Measurements from ENCODE around the gene PRDM16. TPM values are rescaled to one million over a fixed set of nuclear protein-coding genes. Genes with fewer than 3 reads are reported as not detected.

Gene PRDM16
- total RNA-seq: 84.2 TPM

- H3K4me3 ChIP-seq: peak within 1 kb of the TSS; percentile 95 to 97
- peaks cover 0 to 7% of the 10 kb centered on the region in 2 donors for H3K36me3 ChIP-seq
- no peaks in the 10 kb centered on the region for H3K27me3 ChIP-seq
- intact Hi-C loops (cut with DNase I): loop anchor here (1.0 to 2.0 kb wide), 3 partner anchors 284 to 328 kb away; no protein-coding TSS in a partner anchor
- H3K4me1 ChIP-seq: peaks cover 6 to 33% of the 10 kb centered on the region in 2 donors
- no peak for TF ChIP-seq CTCF (IDR thresholded peaks at IDR 0.05)
- H3K27ac ChIP-seq: peak within 1 kb of the TSS; percentile 99 to 100
- no peaks in the 10 kb centered on the region for H3K9me3 ChIP-seq
- peak; percentile 16 to 85 for DNase-seq (ENCODE audit: low spot score in 2 of 2)
These were observed at the start of gene PRDM16 for GRCh38 chr1:3068564-3069431. TSS of gene PRDM16 (plus strand) at chr1:3069203. CDS start at chr1:3069260, 57 bp downstream.

GRCh38 chr1:3019516-3020051, 49.4 kb upstream of the PRDM16 start:
- H3K27ac ChIP-seq: no peak overlapping the region
- intact Hi-C loops (cut with DNase I): no loop called here

GRCh38 chr1:3020263-3020909, 48.6 kb upstream of the PRDM16 start:
- Histone ChIP-seq H3K9me3 (no peaks in the 10 kb centered on the region), H3K4me3 (no peak overlapping the region), H3K4me1 (no peaks in the 10 kb centered on the region), H3K27me3 (no peaks in the 10 kb centered on the region), H3K36me3 (no peaks in the 10 kb centered on the region), H3K27ac (no peak overlapping the region)
- no peak for TF ChIP-seq CTCF (IDR thresholded peaks at IDR 0.05)
- intact Hi-C loops (cut with DNase I): no loop called here
- no peak for DNase-seq (ENCODE audit: low spot score in 2 of 2)

More at GRCh38 chr1:3019516-3020051, 49.4 kb upstream of the PRDM16 start:
- Histone ChIP-seq H3K4me1 (no peaks in the 10 kb centered on the region), H3K4me3 (no peak overlapping the region), H3K27me3 (no peaks in the 10 kb centered on the region), H3K9me3 (no peaks in the 10 kb centered on the region), H3K36me3 (no peaks in the 10 kb centered on the region)
- no peak for TF ChIP-seq CTCF (IDR thresholded peaks at IDR 0.05)
- no peak for DNase-seq (ENCODE audit: low spot score in 2 of 2)

GRCh38 chr1:3021233-3021671, 47.8 kb upstream of the PRDM16 start, which contains the start of gene ACTRT2:
TSS of gene ACTRT2 (plus strand) at chr1:3021467. CDS start at chr1:3021687, 220 bp downstream.
- Histone ChIP-seq H3K9me3 (no peaks in the 10 kb centered on the region), H3K4me3 (no peak within 1 kb of the TSS), H3K36me3 (no peaks in the 10 kb centered on the region), H3K4me1 (no peaks in the 10 kb centered on the region), H3K27me3 (no peaks in the 10 kb centered on the region), H3K27ac (no peak within 1 kb of the TSS)
- intact Hi-C loops (cut with DNase I): no loop called here
- TF ChIP-seq CTCF (IDR thresholded peaks at IDR 0.05): no peak
- no peak for DNase-seq (ENCODE audit: low spot score in 2 of 2)

- Histone ChIP-seq H3K36me3 (no peaks in the 10 kb centered on the region), H3K4me3 (no peak overlapping the region), H3K4me1 (no peaks in the 10 kb centered on the region), H3K9me3 (no peaks in the 10 kb centered on the region), H3K27ac (no peak overlapping the region), H3K27me3 (no peaks in the 10 kb centered on the region)
- no peak for TF ChIP-seq CTCF (IDR thresholded peaks at IDR 0.05)
- intact Hi-C loops (cut with DNase I): no loop called here
- DNase-seq (ENCODE audit: low spot score in 2 of 2): peak in 1 of 2 donors; percentile 54
These were observed 47.1 kb upstream of the PRDM16 start for GRCh38 chr1:3021801-3022401.

Measured in ascending aorta (tissue), 2 donors.